GM21737 (cell line): ENCODE data around the gene NR3C1.

Source experiments
- ATAC-seq: cut with Tn5 transposase; IDR thresholded peaks from one replicate; pipeline ENCODE4 v1.9.1; 2021; ENCODE audit warnings: mild to moderate bottlenecking, moderate library complexity; ENCODE audit not compliant: unreplicated experiment

The NR3C1 gene

DNA sequence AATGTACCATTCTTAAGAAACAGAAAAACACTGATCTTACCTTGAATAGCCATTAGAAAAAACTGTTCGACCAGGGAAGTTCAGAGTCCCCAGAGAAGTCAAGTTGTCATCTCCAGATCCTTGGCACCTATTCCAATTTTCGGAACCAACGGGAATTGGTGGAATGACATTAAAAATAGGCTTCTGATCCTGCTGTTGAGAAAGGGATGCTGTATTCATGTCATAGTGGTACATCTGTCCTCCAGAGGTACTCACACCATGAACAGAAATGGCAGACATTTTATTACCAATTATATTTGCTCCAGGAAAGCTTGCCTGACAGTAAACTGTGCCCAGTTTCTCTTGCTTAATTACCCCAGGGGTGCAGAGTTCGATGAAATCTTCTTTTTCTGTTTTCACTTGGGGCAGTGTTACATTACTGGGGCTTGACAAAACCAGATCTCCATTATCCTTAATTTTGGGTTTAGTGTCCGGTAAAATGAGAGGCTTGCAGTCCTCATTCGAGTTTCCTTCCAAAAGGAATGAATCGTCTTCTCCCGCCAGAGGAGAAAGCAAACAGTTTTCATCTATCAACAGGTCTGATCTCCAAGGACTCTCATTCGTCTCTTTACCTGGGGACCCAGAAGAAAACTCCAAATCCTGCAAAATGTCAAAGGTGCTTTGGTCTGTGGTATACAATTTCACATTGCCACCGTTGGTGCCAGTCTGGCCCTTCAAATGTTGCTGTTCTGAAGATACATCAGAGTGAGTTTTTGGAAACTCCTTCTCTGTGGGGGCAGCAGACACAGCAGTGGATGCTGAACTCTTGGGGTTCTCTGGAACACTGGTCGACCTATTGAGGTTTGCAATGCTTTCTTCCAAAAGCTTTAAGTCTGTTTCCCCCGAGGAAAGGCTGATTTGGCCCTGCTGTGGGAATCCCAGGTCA, 3.6 kb downstream of the NR3C1 start:
- no peak for ATAC-seq

DNA sequence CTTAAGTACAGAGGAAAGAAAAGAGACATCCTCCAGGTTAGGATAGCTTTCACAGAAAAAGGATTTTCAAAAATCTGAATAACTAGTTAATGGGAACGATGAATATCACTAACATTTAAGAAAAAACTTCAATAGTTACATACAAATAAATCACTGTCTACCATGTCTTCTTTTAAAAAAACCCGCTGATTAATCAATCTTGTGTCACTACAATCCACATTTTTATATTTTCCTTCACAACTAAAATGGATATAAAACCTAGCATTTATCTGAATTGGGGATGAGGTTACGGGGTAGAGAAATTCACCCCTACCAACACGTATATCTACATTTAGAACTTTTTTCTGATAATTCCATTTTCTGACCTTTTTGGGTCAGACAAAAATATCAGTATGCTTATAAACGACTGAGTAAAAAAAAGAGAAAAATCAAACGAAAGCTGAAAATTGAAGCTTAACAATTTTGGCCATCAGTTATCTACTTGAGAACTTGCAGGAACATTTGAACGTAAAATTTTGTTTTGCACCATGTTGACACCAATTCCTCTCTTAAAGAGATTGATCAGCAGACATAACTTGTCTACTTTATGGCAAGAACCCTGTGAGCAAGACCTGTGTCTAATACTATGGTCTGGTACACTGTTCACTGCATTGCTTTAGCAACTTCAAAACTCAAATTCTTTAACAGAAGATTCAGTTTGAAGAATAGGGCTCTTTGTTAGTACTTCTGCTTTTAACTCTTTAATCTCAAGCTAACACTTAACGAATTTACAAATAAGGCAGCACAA, 4.8 kb downstream of the NR3C1 start:
- no peak for ATAC-seq

DNA sequence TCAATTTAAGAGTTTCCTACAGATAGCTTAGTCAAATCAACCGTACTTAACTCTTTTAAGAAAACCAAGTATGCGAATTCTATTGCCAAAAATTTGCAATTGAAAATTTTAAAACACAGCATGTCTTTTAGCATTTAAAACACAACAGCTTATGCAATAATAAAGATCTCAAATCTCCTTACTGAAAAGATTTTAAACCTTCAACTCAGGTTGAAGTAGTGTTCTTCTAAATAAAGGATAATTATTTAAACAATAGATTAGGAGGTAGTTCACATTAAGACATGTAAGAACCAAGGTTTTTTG, 5.5 kb downstream of the NR3C1 start:
- no peak for ATAC-seq

GRCh38 chr5:143397302-143398052, 6.0 kb downstream of the NR3C1 start:
- no peak for ATAC-seq

GRCh38 chr5:143396353-143396940, 7.0 kb downstream of the NR3C1 start:
- no peak for ATAC-seq

DNA sequence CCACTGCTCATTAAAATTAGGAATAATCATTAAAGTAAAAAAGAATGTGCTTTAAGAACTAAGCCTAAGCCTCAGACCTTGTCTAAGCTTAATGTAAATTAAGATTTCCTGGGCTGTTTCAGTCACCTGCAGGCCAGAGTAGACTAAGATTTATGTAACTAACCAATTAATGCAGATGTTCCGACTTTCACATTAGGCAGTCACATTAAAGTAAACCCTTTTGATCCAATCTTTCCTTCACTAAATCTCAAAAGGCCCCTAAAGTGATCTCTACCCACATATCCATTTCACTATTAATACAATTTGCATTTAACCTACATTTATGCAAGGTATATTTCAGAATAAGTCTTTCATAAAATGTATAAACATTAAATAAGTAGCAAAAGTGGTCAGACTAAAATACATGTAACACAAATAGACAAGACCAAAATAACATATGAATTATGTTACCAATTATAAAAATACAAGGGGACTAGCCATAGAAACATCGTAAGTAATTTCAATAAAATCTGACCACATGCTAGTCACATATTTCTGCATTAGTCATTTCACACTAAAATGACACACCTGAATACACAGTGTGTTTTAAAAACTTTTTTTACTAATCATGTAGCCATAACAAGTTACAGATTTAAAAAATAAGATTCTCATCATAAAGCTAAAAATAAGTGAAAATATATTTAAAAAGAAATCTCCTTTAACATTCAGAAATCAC, 7.7 kb downstream of the NR3C1 start:
- ATAC-seq = no peak

DNA sequence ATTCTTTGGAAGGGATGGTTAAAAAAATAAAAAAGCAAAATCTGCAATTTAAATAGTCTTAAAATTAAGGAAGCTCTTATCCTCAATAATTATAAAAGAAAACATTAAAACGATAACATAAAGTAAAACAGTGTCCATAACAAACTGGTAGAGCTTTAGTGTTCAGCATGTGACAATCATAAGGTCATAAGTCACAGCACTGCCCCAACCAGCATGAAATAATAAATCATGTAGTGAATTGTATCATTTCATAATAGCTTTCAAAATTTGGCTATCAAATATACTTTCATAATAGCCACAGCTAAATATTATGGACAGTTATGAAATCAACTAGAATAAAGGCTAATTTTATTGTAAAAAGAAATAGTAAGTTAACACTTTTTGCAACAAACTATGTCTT, 10.0 kb downstream of the NR3C1 start:
- ATAC-seq = no peak

DNA sequence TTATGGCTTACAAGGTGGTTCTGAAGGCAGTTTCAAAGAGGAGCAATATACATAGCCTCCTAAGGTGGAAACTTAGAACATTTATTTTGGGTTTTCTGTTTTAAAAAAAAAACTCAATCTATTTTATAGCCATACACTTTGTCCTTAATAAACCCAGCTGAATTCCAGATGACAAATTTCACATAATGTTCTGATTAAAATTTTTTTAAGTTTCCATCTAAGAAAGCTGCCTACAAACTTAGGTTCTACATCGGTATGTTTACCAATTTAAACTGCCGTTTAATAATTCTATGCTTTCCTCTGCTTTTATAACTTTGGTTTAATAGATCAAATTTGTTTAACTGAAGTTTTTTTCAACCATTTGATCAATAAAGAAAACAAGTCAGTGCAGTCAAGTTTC, 12.5 kb downstream of the NR3C1 start:
- ATAC-seq = no peak

DNA sequence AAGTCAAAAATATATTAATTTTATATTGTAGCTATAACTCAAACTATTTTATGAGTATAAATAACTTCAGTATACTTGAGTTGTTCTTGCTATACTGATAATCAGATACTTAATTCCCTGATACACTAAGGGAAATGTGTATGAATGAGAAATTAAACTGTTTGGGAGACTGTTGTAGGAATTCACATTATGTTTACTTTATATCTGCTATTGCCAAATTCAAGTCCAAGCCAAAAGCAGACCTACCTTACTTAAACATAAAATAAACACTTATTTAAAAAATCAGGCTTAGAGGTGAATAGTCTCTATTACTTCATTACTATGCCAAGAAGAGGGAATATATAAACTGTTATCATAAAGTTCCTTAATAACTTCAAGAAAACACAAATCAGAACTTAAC, 13.2 kb downstream of the NR3C1 start:
- ATAC-seq = no peak

GRCh38 chr5:143386725-143387124, 16.8 kb downstream of the NR3C1 start:
- no peak for ATAC-seq

- ATAC-seq = no peak
These were observed 18.4 kb downstream of the NR3C1 start for GRCh38 chr5:143384865-143385657.

DNA sequence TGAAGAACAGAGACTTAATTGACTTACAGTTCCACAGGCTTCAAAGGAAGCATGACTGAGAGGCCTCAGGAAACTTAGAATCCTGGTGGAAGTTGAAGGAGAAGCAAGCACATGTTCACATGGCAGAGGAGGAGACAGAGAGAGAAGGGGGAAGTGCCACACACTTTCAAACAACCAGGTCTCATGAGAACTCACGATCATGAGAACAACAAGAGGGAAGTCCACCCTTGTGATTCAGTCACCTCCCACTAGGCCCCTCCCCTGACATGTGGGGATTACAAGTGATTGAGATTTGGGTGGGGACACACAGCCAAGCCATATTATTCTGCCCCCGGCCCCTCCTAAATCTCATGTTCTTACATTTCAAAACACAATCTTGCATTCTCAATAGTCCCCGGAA, 19.5 kb downstream of the NR3C1 start:
- no peak for ATAC-seq

- ATAC-seq = no peak
These were observed 23.9 kb downstream of the NR3C1 start for GRCh38 chr5:143379606-143380005.

GRCh38 chr5:143376911-143377813, 26.3 kb downstream of the NR3C1 start:
- ATAC-seq = no peak

GRCh38 chr5:143376195-143376779, 27.2 kb downstream of the NR3C1 start:
- no peak for ATAC-seq

DNA sequence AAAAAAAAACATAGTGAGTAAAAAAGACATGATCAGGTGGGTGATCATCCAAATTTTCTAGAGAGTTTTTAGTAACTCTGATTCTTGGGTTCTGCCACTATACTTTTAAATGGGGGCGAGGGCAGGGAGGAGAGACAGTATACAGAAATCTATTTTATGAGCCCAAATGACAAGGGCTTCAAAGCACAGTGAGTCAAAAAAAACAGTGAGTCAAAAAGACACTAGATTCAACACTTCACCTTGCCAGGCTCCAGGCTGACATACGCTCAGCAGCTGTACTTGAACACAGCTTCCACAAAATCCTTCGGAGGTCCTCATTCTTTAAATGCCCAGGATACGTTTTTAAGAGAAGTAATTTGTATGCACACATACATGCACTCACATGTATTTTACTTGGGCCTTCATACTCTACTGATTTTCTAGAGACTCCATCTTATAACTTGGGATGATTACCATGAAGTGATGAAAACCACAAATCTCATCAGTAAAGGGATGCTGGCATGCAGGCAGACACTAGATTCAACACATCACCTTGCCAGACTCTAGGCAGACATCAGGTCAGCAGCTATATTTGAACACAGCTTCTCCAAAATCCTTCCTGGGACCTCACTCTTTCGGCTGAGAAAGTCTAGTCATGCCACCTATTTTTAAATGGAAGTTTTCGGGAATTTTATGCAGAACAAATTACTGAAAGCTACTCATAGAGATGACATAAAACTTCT, 28.8 kb downstream of the NR3C1 start:
- no peak for ATAC-seq

GRCh38 chr5:143373076-143373475, 30.4 kb downstream of the NR3C1 start:
- no peak for ATAC-seq
